ENCODE measurements around the gene SDHC. TPM values are rescaled to one million over a fixed set of nuclear protein-coding genes. Genes with fewer than 3 reads are reported as not detected.
A peak's percentile ranks its signal among the peaks of the same experiment; 100 is the strongest.

The SDHC gene
- total and polyA plus RNA-seq, 4 donors: 44.3 to 247 (median 96.7) TPM

GRCh38 chr1:161285113-161285512 is 29.1 kb upstream of the SDHC start:
- no peak overlapping the region for H3K4me3 ChIP-seq (ENCODE audit: low read depth in 1 of 3, low read length in 3 of 3)
- H3K9ac ChIP-seq (ENCODE audit: low read depth in 1 of 2, low read length in 2 of 2): no peak overlapping the region
- no peak for DNase-seq (ENCODE audit: low spot score)
- 96% methylated on average over 2 of the region's 2 CpGs for WGBS
- no peaks in the 10 kb centered on the region for H3K27me3 ChIP-seq (ENCODE audit: control insufficient read depth in 4 of 4, insufficient read depth in 4 of 4, low read length in 3 of 4)
- no peaks in the 10 kb centered on the region for H3K36me3 ChIP-seq (ENCODE audit: control insufficient read depth in 4 of 4, insufficient read depth in 3 of 4, low read depth in 1 of 4, low read length in 3 of 4)
- H3K27ac ChIP-seq (ENCODE audit: low read depth in 1 of 2, low read length in 2 of 2): no peak overlapping the region
- no peaks in the 10 kb centered on the region for H3K9me3 ChIP-seq (ENCODE audit: control insufficient read depth in 4 of 4, low read length in 3 of 4)
- no peaks in the 10 kb centered on the region for H3K4me1 ChIP-seq (ENCODE audit: control insufficient read depth in 4 of 4, insufficient read depth in 4 of 4, low read length in 3 of 4)
- TF ChIP-seq ATF3 (IDR thresholded peaks at IDR 0.05) (no peak), RXRA (IDR thresholded peaks at IDR 0.05) (no peak), TAF1 (conservative IDR thresholded peaks at IDR 0.05) (no peak)

- Histone ChIP-seq H3K36me3 (ENCODE audit: control insufficient read depth in 4 of 4, insufficient read depth in 3 of 4, low read depth in 1 of 4, low read length in 3 of 4) (no peaks in the 10 kb centered on the region), H3K9ac (ENCODE audit: low read depth in 1 of 2, low read length in 2 of 2) (no peak overlapping the region), H3K9me3 (ENCODE audit: control insufficient read depth in 4 of 4, low read length in 3 of 4) (no peaks in the 10 kb centered on the region), H3K4me3 (ENCODE audit: low read depth in 1 of 3, low read length in 3 of 3) (no peak overlapping the region), H3K27me3 (ENCODE audit: control insufficient read depth in 4 of 4, insufficient read depth in 4 of 4, low read length in 3 of 4) (no peaks in the 10 kb centered on the region), H3K27ac (ENCODE audit: low read depth in 1 of 2, low read length in 2 of 2) (no peak overlapping the region), H3K4me1 (ENCODE audit: control insufficient read depth in 4 of 4, insufficient read depth in 4 of 4, low read length in 3 of 4) (no peaks in the 10 kb centered on the region)
- 92% methylated on average over 5 of the region's 5 CpGs for WGBS
- DNase-seq (ENCODE audit: low spot score): no peak
- TF ChIP-seq RAD21 (IDR thresholded peaks at IDR 0.05) (no peak), GABPA (IDR thresholded peaks at IDR 0.05 in 1 of 2, conservative IDR thresholded peaks at IDR 0.05 in 1 of 2) (no peak), ZBTB33 (IDR thresholded peaks at IDR 0.05) (no peak), NR2F2 (IDR thresholded peaks at IDR 0.05) (no peak), MAX (IDR thresholded peaks at IDR 0.05) (no peak), FOXA1 (IDR thresholded peaks at IDR 0.05) (no peak), TAF1 (conservative IDR thresholded peaks at IDR 0.05) (no peak)
Measured at GRCh38 chr1:161285521-161285920, 28.7 kb upstream of the SDHC start.

GRCh38 chr1:161287482-161288054 is 26.6 kb upstream of the SDHC start:
- no peak for TF ChIP-seq REST (IDR thresholded peaks at IDR 0.05)
- TF ChIP-seq HNF4A (conservative IDR thresholded peaks at IDR 0.05): peak in 1 of 2 donors; percentile 58

More at GRCh38 chr1:161287482-161288054, 26.6 kb upstream of the SDHC start:
- 87% methylated on average over 3 of the region's 3 CpGs for WGBS
- Histone ChIP-seq H3K27me3 (ENCODE audit: control insufficient read depth in 4 of 4, insufficient read depth in 4 of 4, low read length in 3 of 4) (no peaks in the 10 kb centered on the region), H3K36me3 (ENCODE audit: control insufficient read depth in 4 of 4, insufficient read depth in 3 of 4, low read depth in 1 of 4, low read length in 3 of 4) (no peaks in the 10 kb centered on the region), H3K9ac (ENCODE audit: low read depth in 1 of 2, low read length in 2 of 2) (no peak overlapping the region), H3K9me3 (ENCODE audit: control insufficient read depth in 4 of 4, low read length in 3 of 4) (no peaks in the 10 kb centered on the region), H3K4me3 (ENCODE audit: low read depth in 1 of 3, low read length in 3 of 3) (no peak overlapping the region), H3K4me1 (ENCODE audit: control insufficient read depth in 4 of 4, insufficient read depth in 4 of 4, low read length in 3 of 4) (peaks cover 0 to 2% (median 0%) of the 10 kb centered on the region in 4 donors), H3K27ac (ENCODE audit: low read depth in 1 of 2, low read length in 2 of 2) (no peak overlapping the region)
- no peak for DNase-seq (ENCODE audit: low spot score)

Data from liver (tissue), 9 donors.